Adrenal gland (tissue), 5 donors: ENCODE data around the gene PLXNA1.

Experiments
- CTCF ChIP-seq, 6 experiments: fragments of 450-650 bp in 4 of 6; fragments of 200-600 bp in 2 of 6; sonication (generic) in 1 of 6; IDR thresholded peaks; 1 replicate in 5 of 6; 2 replicates in 1 of 6; pipeline versions ENCODE4 v1.5.1 to v1.8.0; 2016 to 2021; ENCODE audit warnings: antibody characterized with exemption in 6 of 6, mild to moderate bottlenecking in 2 of 6, moderate library complexity in 1 of 6
- POLR2A ChIP-seq, 2 donors: fragments of 450-650 bp; IDR thresholded peaks; one replicate each; pipeline ENCODE4 v1.6.1; 2017; ENCODE audit warnings: antibody characterized with exemption in 2 of 2, mild to moderate bottlenecking in 2 of 2, moderate library complexity in 1 of 2
- donor health status: DM: no; HTN: no; CAD: no.

GRCh38 chr3:126964950-126965349, 18.0 kb upstream of the PLXNA1 start:
- no peak for TF ChIP-seq POLR2A (IDR thresholded peaks at IDR 0.05)
- TF ChIP-seq CTCF (IDR thresholded peaks at IDR 0.05): no peak
